Mesenchymal stem cell (in vitro differentiated cells and primary cell): ENCODE results near the gene KCNIP4.
"Not testable (repeated sequence)": the region's sequence is repeated elsewhere in the genome, so short reads cannot be mapped to it uniquely, and the experiment has no call there.

ENCODE experiments used
- DNase-seq: peaks from one replicate; pipeline ENCODE4 v3.0.0-alpha.2; 2013
- H2AFZ ChIP-seq: one replicate; pipeline ENCODE4 v1.6.1; 2013; ENCODE audit warnings: low read depth, mild to moderate bottlenecking, control low read depth, inconsistent platforms, low read length, moderate library complexity
- H2AK5ac ChIP-seq: 2 replicates; pipeline ENCODE4 v1.6.1; 2013; ENCODE audit warnings: low read length, moderate library complexity, mild to moderate bottlenecking, inconsistent platforms; ENCODE audit not compliant: severe bottlenecking
- H2BK120ac ChIP-seq: one replicate; pipeline ENCODE4 v1.6.1; 2013; ENCODE audit warnings: low read depth, mild to moderate bottlenecking, inconsistent platforms, low read length, moderate library complexity
- H2BK12ac ChIP-seq, 2 experiments: one replicate each; pipeline ENCODE4 v1.6.1; 2013; ENCODE audit warnings: inconsistent platforms in 2 of 2, low read length in 2 of 2, mild to moderate bottlenecking in 2 of 2, moderate library complexity in 2 of 2, control low read depth in 1 of 2
- H2BK15ac ChIP-seq: one replicate; pipeline ENCODE4 v1.6.1; 2013; ENCODE audit warnings: mild to moderate bottlenecking, low read depth, inconsistent platforms; ENCODE audit not compliant: poor library complexity, severe bottlenecking
- H2BK5ac ChIP-seq: 2 replicates; pipeline ENCODE4 v1.6.1; 2013; ENCODE audit warnings: low read depth, mild to moderate bottlenecking, low read length, control low read depth, inconsistent platforms; ENCODE audit not compliant: poor library complexity, severe bottlenecking
- H3K14ac ChIP-seq, 2 experiments: one replicate each; pipeline ENCODE4 v1.6.1; 2013; ENCODE audit warnings: inconsistent platforms in 2 of 2, low read length in 2 of 2, control low read depth in 1 of 2, mild to moderate bottlenecking in 1 of 2, moderate library complexity in 1 of 2
- H3K18ac ChIP-seq, 2 experiments: one replicate each; pipeline ENCODE4 v1.6.1; 2013; ENCODE audit warnings: inconsistent platforms in 2 of 2, low read length in 2 of 2, control low read depth in 1 of 2, low read depth in 1 of 2, mild to moderate bottlenecking in 1 of 2
- H3K23ac ChIP-seq, 2 experiments: one replicate each; pipeline ENCODE4 v1.6.1; 2013; ENCODE audit warnings: inconsistent platforms in 2 of 2, low read length in 2 of 2, mild to moderate bottlenecking in 2 of 2, moderate library complexity in 2 of 2, control low read depth in 1 of 2
- H3K27ac ChIP-seq: 2 replicates; pipeline ENCODE4 v1.5.1; 2013; ENCODE audit warnings: mild to moderate bottlenecking, moderate library complexity, low read length, control low read depth, inconsistent platforms; ENCODE audit not compliant: poor library complexity, severe bottlenecking
- H3K27me3 ChIP-seq, 2 experiments: 2 replicates each; pipeline versions ENCODE4 v1.6.1 to v1.7.0; 2013; ENCODE audit warnings: low read length in 2 of 2, mild to moderate bottlenecking in 2 of 2, moderate library complexity in 2 of 2, control low read depth in 1 of 2, inconsistent platforms in 1 of 2; ENCODE audit not compliant: control insufficient read depth in 1 of 2, insufficient read depth in 1 of 2
- H3K36me3 ChIP-seq, 2 experiments: 2 replicates each; pipeline versions ENCODE4 v1.6.1 to v1.7.0; 2013; ENCODE audit warnings: low read length in 2 of 2, control low read depth in 1 of 2, inconsistent platforms in 1 of 2, low read depth in 1 of 2, mild to moderate bottlenecking in 1 of 2; ENCODE audit not compliant: insufficient read depth in 2 of 2, control insufficient read depth in 1 of 2
- H3K4ac ChIP-seq, 2 experiments: one replicate each; pipeline ENCODE4 v1.6.1; 2013; ENCODE audit warnings: inconsistent platforms in 2 of 2, low read length in 2 of 2, mild to moderate bottlenecking in 2 of 2, moderate library complexity in 2 of 2, control low read depth in 1 of 2, low read depth in 1 of 2
- H3K4me1 ChIP-seq: 2 replicates; pipeline ENCODE4 v1.6.1; 2013; ENCODE audit warnings: low read depth, low read length, control low read depth; ENCODE audit not compliant: control insufficient read depth, insufficient read depth
- H3K4me2 ChIP-seq: 2 replicates; pipeline ENCODE4 v1.6.1; 2013; ENCODE audit warnings: low read length, mild to moderate bottlenecking, inconsistent platforms; ENCODE audit not compliant: poor library complexity, severe bottlenecking
- H3K4me3 ChIP-seq, 2 experiments: 2 replicates each; pipeline versions ENCODE4 v1.5.1 to v1.7.0; 2013; ENCODE audit warnings: low read length in 2 of 2, mild to moderate bottlenecking in 2 of 2, control low read depth in 1 of 2, low read depth in 1 of 2; ENCODE audit not compliant: insufficient read depth in 1 of 2
- H3K79me1 ChIP-seq: replicated peaks from 2 replicates; pipeline ENCODE4 v1.6.1; 2013; ENCODE audit warnings: mild to moderate bottlenecking, control low read depth, low read length, inconsistent platforms; ENCODE audit not compliant: poor library complexity, severe bottlenecking
- H3K9ac ChIP-seq: 2 replicates; pipeline ENCODE4 v1.7.0; 2013; ENCODE audit warnings: mild to moderate bottlenecking, low read length, moderate library complexity
- H3K9me3 ChIP-seq: 2 replicates; pipeline ENCODE4 v1.7.0; 2013; ENCODE audit warnings: mild to moderate bottlenecking, low read length; ENCODE audit not compliant: control insufficient read depth
- H4K8ac ChIP-seq: one replicate; pipeline ENCODE4 v1.6.1; 2013; ENCODE audit warnings: inconsistent platforms, mild to moderate bottlenecking, low read length, moderate library complexity
- H4K91ac ChIP-seq: one replicate; pipeline ENCODE4 v1.6.1; 2013; ENCODE audit warnings: mild to moderate bottlenecking, low read length, inconsistent platforms
- WGBS: methylation state at CpG from one replicate; pipeline ENCODE4 v1.1.7; 2013; ENCODE audit warnings: mixed read lengths; 5-methylcytosine and 5-hydroxymethylcytosine counted together

KCNIP4 gene

GRCh38 chr4:20809812-20810211 is 1138.8 kb downstream of the KCNIP4 start:
- Histone ChIP-seq H3K36me3 (no peaks in the 10 kb centered on the region), H4K91ac (no peak overlapping the region), H2BK5ac (no peak overlapping the region), H3K4me1 (no peaks in the 10 kb centered on the region), H3K18ac (no peak overlapping the region), H3K79me1 (no peaks in the 10 kb centered on the region), H3K4me2 (no peak overlapping the region), H2BK15ac (no peak overlapping the region), H3K27me3 (peaks cover 0 to 3% of the 10 kb centered on the region in 2 experiments), H2BK12ac (no peak overlapping the region), H2AK5ac (no peak overlapping the region), H3K4ac (no peak overlapping the region), H2AFZ (no peak overlapping the region), H3K23ac (no peak overlapping the region), H3K27ac (no peak overlapping the region), H3K4me3 (no peak overlapping the region), H3K9me3 (no peaks in the 10 kb centered on the region), H2BK120ac (no peak overlapping the region), H4K8ac (no peak overlapping the region), H3K14ac (no peak overlapping the region), H3K9ac (no peak overlapping the region)
- DNase-seq = no peak
- WGBS = 53% methylated on average over 4 of the region's 4 CpGs

DNA sequence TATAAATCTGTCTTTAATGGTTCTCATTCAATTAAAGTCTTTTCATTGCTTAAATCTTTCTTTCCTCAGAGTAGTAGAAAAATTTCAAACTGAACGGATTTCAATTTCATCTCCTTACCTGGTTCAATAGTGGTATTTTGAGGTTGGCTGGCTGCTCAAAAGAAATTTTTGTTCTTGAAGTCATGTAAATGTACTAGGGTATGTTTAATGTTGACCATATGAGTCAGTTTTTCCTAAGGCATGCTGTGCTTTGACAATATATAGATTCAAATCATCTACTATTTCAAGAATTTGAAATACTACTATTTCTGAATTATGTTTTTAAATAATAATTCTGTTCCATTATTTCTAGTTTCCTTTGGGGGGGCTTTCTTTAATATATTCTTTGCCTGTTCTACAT is 1142.9 kb downstream of the KCNIP4 start:
- H3K4me3 ChIP-seq = no peak overlapping the region
- no peak overlapping the region for H3K23ac ChIP-seq
- H2AK5ac ChIP-seq = no peak overlapping the region
- H2BK12ac ChIP-seq = no peak overlapping the region
- H2BK15ac ChIP-seq = no peak overlapping the region
- no peak overlapping the region for H4K91ac ChIP-seq
- WGBS = 88% methylated on average over 1 of the region's 1 CpG
- H2AFZ ChIP-seq = no peak overlapping the region
- H3K18ac ChIP-seq = no peak overlapping the region
- no peak overlapping the region for H3K4me2 ChIP-seq
- H3K9ac ChIP-seq = no peak overlapping the region
- no peaks in the 10 kb centered on the region for H3K79me1 ChIP-seq
- H2BK5ac ChIP-seq = no peak overlapping the region
- H4K8ac ChIP-seq = no peak overlapping the region
- H3K4me1 ChIP-seq = no peaks in the 10 kb centered on the region
- H2BK120ac ChIP-seq = no peak overlapping the region
- H3K36me3 ChIP-seq = no peaks in the 10 kb centered on the region
- peaks cover 16% of the 10 kb centered on the region for H3K9me3 ChIP-seq
- no peak overlapping the region for H3K4ac ChIP-seq
- H3K27ac ChIP-seq = no peak overlapping the region
- H3K14ac ChIP-seq = no peak overlapping the region
- H3K27me3 ChIP-seq = no peaks in the 10 kb centered on the region
- no peak for DNase-seq

DNA sequence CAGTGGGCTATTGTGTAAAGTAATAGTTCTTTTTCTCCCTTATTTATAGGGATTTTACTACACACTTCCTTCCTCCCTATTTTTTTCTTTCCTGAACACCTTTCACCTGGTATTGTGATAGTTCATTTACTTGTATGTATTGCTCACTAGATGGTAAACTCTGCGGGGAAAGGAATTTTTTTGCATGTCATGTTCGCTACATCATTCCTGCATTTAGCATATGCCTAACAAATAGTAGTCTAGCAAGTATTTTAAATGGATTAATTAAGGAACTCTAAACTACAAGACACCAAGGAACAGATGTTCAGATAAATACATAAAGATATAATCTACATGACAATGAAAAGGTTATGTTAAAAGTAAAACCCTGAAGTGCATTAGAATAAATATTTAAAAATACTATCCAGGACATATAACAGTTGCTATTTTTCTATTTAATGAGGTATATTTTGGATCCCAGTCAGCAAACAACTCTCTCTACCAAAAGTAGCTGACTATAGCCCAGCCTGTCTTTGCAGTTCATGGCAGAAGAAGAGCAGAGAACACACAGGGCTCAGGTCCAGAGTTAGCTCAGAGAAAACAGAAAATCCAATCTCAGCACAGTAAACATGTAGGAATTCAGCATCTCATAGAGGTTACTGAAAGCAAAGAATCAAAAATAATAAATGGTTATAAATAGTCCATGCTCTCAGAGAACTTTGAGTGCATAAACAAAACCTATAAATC is 1160.5 kb downstream of the KCNIP4 start:
- Histone ChIP-seq H3K79me1 (no peaks in the 10 kb centered on the region), H3K14ac (no peak overlapping the region), H2BK15ac (no peak overlapping the region), H2BK120ac (no peak overlapping the region), H2AK5ac (no peak overlapping the region), H3K9me3 (no peaks in the 10 kb centered on the region), H3K4ac (no peak overlapping the region), H3K18ac (no peak overlapping the region), H3K4me3 (no peak overlapping the region), H3K27ac (no peak overlapping the region), H3K36me3 (no peaks in the 10 kb centered on the region), H4K91ac (no peak overlapping the region), H3K4me2 (no peak overlapping the region), H3K4me1 (no peaks in the 10 kb centered on the region), H4K8ac (no peak overlapping the region), H2BK5ac (no peak overlapping the region), H3K9ac (no peak overlapping the region), H2AFZ (no peak overlapping the region), H3K23ac (no peak overlapping the region), H2BK12ac (no peak overlapping the region), H3K27me3 (no peaks in the 10 kb centered on the region)
- WGBS = no CpG with 5 or more reads among the region's 2 CpGs
- DNase-seq = no peak

- not testable (repeated sequence) for H3K4me1 ChIP-seq, H3K27ac ChIP-seq, H3K18ac ChIP-seq, H2BK120ac ChIP-seq, DNase-seq, H4K8ac ChIP-seq, H3K27me3 ChIP-seq, H2BK12ac ChIP-seq, H3K14ac ChIP-seq, H2AFZ ChIP-seq, H3K4ac ChIP-seq, H3K79me1 ChIP-seq, H4K91ac ChIP-seq, H2AK5ac ChIP-seq, H3K36me3 ChIP-seq, H3K4me3 ChIP-seq, H3K4me2 ChIP-seq, H3K23ac ChIP-seq, H2BK5ac ChIP-seq, H2BK15ac ChIP-seq, H3K9ac ChIP-seq
- 100% methylated on average over 1 of the region's 1 CpG for WGBS
- peaks cover 13% of the 10 kb centered on the region for H3K9me3 ChIP-seq
These were observed 1165.4 kb downstream of the KCNIP4 start for GRCh38 chr4:20783134-20783533.
